HG03571 (cell line): ENCODE measurements around the gene SFTPB.

ENCODE experiments used
- ATAC-seq: cut with Tn5 transposase; IDR thresholded peaks from one replicate; pipeline ENCODE4 v1.9.1; 2021; ENCODE audit not compliant: unreplicated experiment

Gene SFTPB

GRCh38 chr2:85702800-85703199 lies 34.8 kb upstream of the SFTPB start:
- ATAC-seq, result no peak

GRCh38 chr2:85702172-85702571 lies 34.2 kb upstream of the SFTPB start:
- ATAC-seq, result no peak

- ATAC-seq, result no peak
Measured at GRCh38 chr2:85699325-85699724, 31.3 kb upstream of the SFTPB start.

- ATAC-seq, result no peak
Measured at GRCh38 chr2:85698880-85699254, 30.9 kb upstream of the SFTPB start.

- ATAC-seq, result no peak
Measured at GRCh38 chr2:85698184-85698879, 30.3 kb upstream of the SFTPB start.

GRCh38 chr2:85697716-85698115 lies 29.7 kb upstream of the SFTPB start:
- no peak for ATAC-seq

- ATAC-seq, result no peak
Measured at GRCh38 chr2:85697096-85697495, 29.1 kb upstream of the SFTPB start.

GRCh38 chr2:85695691-85696668 lies 28.0 kb upstream of the SFTPB start:
- ATAC-seq, result no peak

GRCh38 chr2:85695121-85695520 lies 27.1 kb upstream of the SFTPB start:
- ATAC-seq, result no peak

- no peak for ATAC-seq
Measured at GRCh38 chr2:85694052-85695025, 26.3 kb upstream of the SFTPB start, which contains the start of gene GNLY. Gene GNLY, plus strand, starts transcription at chr2:85694358. Its CDS starts 61 bp downstream, at chr2:85694419.

- no peak for ATAC-seq
Measured at GRCh38 chr2:85692039-85692645, 24.1 kb upstream of the SFTPB start.

- no peak for ATAC-seq
Measured at GRCh38 chr2:85690932-85691331, 22.9 kb upstream of the SFTPB start.

- ATAC-seq, result no peak
Measured at GRCh38 chr2:85684806-85685205, 16.8 kb upstream of the SFTPB start.

GRCh38 chr2:85684380-85684779 lies 16.4 kb upstream of the SFTPB start:
- no peak for ATAC-seq

- ATAC-seq, result no peak
Measured at GRCh38 chr2:85682378-85682777, 14.4 kb upstream of the SFTPB start.

- no peak for ATAC-seq
Measured at GRCh38 chr2:85681776-85682175, 13.8 kb upstream of the SFTPB start.

GRCh38 chr2:85681372-85681763 lies 13.4 kb upstream of the SFTPB start:
- no peak for ATAC-seq

GRCh38 chr2:85680707-85681371 lies 12.8 kb upstream of the SFTPB start:
- ATAC-seq, result no peak

GRCh38 chr2:85678794-85679672 lies 11.0 kb upstream of the SFTPB start:
- peak; percentile 74 for ATAC-seq
